K562 (cell line): ENCODE data around the gene DUSP10. TPM values are rescaled to one million over a fixed set of nuclear protein-coding genes. Genes with fewer than 3 reads are reported as not detected.

Experiments used
- ELF1 ChIP-seq: fragments of 200-800 bp; sonication (Bioruptor generic); IDR thresholded peaks from 2 replicates; pipeline ENCODE4 v1.6.1; 2016; ENCODE audit warnings: missing genetic modification characterization, missing compliant biosample characterization
- MTA1 ChIP-seq: fragments of 450-650 bp; IDR thresholded peaks from 2 replicates; pipeline ENCODE4 v1.6.1; 2017; ENCODE audit warnings: borderline replicate concordance
- MXI1 ChIP-seq: IDR thresholded peaks from 2 replicates; pipeline ENCODE4 v1.6.1; 2011; ENCODE audit warnings: low read depth, mild to moderate bottlenecking, improper control_type of control experiment, low read length
- PML ChIP-seq: IDR thresholded peaks from 2 replicates; pipeline ENCODE4 v1.6.1; 2012; ENCODE audit warnings: low read length, inconsistent platforms
- SLC30A9 ChIP-seq: fragments of 250-450 bp; sonication (Bioruptor Pico); IDR thresholded peaks from 2 replicates; pipeline ENCODE4 v1.8.0; 2022; ENCODE audit warnings: mild to moderate bottlenecking, moderate library complexity
- SRF ChIP-seq, 2 experiments: fragments of 250-450, 450-650 bp in 1 of 2; sonication (Bioruptor Pico) in 1 of 2; sonication (generic) in 1 of 2; formaldehyde crosslinking; IDR thresholded peaks; 2 replicates each; pipeline versions ENCODE4 v1.5.0 to v1.5.1; 2020 to 2022; ENCODE audit warnings: mild to moderate bottlenecking in 1 of 2, missing genetic modification reagents in 1 of 2
- TAL1 ChIP-seq: fragments of 450-650 bp; IDR thresholded peaks from 2 replicates; pipeline ENCODE4 v1.6.1; 2016; ENCODE audit warnings: mild to moderate bottlenecking
- TEAD4 ChIP-seq, 2 experiments: sonication (generic) in 1 of 2; formaldehyde crosslinking in 1 of 2; IDR thresholded peaks; 2 replicates each; pipeline versions ENCODE4 v1.6.1 to v1.8.0; 2012 to 2022; ENCODE audit warnings: borderline replicate concordance in 1 of 2, inconsistent platforms in 1 of 2, low read length in 1 of 2, mild to moderate bottlenecking in 1 of 2, missing genetic modification reagents in 1 of 2
- ZBTB17 ChIP-seq: fragments of 450-650 bp; formaldehyde crosslinking; IDR thresholded peaks from 2 replicates; pipeline ENCODE4 v1.4.0; 2020; ENCODE audit warnings: mild to moderate bottlenecking
- ZNF282 ChIP-seq: sonication (generic); formaldehyde crosslinking; IDR thresholded peaks from 2 replicates; pipeline ENCODE4 v1.8.1; 2023; ENCODE audit warnings: missing genetic modification reagents
- polyA plus RNA-seq, 8 experiments: library from polyadenylated mRNA; depleted of rRNA in 4 of 8; stranded (reverse) in 5 of 8; unstranded in 3 of 8; fragments of >200 nt; fragmentation: Nextera tagmentation in 2 of 8; fragmentation: Illumina TruSeq in 1 of 8; extraction: Ambion mirVana in 2 of 8; extraction: Trizol in 1 of 8; gene quantifications; 2 replicates each; pipeline versions ENCODE4 v1.2.1 to v1.2.3, GENCODE V29; 2011 to 2014; ENCODE audit warnings: inconsistent platforms in 1 of 8, missing spikeins in 1 of 8
- total RNA-seq, 7 experiments: library from RNA; depleted of rRNA in 6 of 7; stranded (reverse); fragments of >200 nt in 6 of 7; fragmentation: Illumina TruSeq in 2 of 7; extraction: Trizol in 2 of 7; gene quantifications; 2 replicates each; pipeline versions ENCODE4 v1.2.1 to v1.2.3, GENCODE V29; 2011 to 2021; ENCODE audit warnings: low replicate concordance in 1 of 7
- TF ChIP-seq, protein P1 (sequence below), 2 experiments: fragments of 450-650 bp in 1 of 2; IDR thresholded peaks; 2 replicates each; pipeline ENCODE4 v1.6.1; 2011 to 2017; ENCODE audit warnings: low read depth in 2 of 2, antibody characterized with exemption in 1 of 2, borderline replicate concordance in 1 of 2, low read length in 1 of 2, mild to moderate bottlenecking in 1 of 2, mixed read lengths in 1 of 2; ENCODE audit not compliant: control insufficient read depth in 1 of 2
- TF ChIP-seq, protein P2 (sequence below), 3 experiments: IDR thresholded peaks in 2 of 3; conservative IDR thresholded peaks in 1 of 3; 2 replicates each; pipeline ENCODE4 v1.5.1; 2011 to 2012; ENCODE audit warnings: low read length in 3 of 3, mild to moderate bottlenecking in 3 of 3, control low read depth in 2 of 3, improper control_type of control experiment in 1 of 3, inconsistent platforms in 1 of 3, low read depth in 1 of 3, mixed read lengths in 1 of 3, moderate library complexity in 1 of 3; ENCODE audit not compliant: insufficient read depth in 2 of 3
- TF ChIP-seq, protein P3 (sequence below): fragments of 450-650 bp; formaldehyde crosslinking; IDR thresholded peaks from 2 replicates; pipeline ENCODE4 v1.4.0; 2020; ENCODE audit warnings: mild to moderate bottlenecking, mixed read lengths
- TF ChIP-seq, protein P4 (sequence below): fragments of 450-650 bp; conservative IDR thresholded peaks from 2 replicates; pipeline ENCODE4 v1.6.1; 2016; ENCODE audit warnings: missing genetic modification characterization, low read depth, mild to moderate bottlenecking, missing compliant biosample characterization, moderate library complexity

The DUSP10 gene
- total and polyA plus RNA-seq, 9 of the 15 experiments (the other 6 are each of a cell fraction or from before 2014, with no cell fraction given) = 1.7 to 8.3 (median 6.1) TPM

DNA sequence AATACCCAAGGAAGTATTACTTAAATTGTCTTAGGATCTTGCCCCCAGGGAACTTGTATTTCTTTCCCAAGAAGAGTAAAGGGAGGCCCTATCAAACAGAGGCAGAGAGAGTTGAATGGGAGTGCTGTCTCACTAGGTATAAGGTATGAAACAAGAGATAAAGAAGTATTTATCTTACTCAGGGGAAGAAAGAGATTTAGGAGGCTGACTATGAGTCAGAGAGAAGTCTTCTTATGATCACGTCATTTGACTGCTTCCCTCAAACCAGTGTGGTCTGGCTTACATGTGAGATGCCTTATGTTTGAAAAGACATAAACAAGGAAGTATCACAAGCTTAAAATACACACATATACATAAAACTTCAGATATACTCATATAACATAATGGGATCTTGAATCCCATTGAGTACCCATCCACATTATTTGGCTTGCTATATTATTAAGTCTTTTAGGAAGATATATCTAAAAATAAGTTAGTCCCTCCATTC is 29.6 kb downstream of the DUSP10 start (continued):
- TF ChIP-seq, protein P1, sequence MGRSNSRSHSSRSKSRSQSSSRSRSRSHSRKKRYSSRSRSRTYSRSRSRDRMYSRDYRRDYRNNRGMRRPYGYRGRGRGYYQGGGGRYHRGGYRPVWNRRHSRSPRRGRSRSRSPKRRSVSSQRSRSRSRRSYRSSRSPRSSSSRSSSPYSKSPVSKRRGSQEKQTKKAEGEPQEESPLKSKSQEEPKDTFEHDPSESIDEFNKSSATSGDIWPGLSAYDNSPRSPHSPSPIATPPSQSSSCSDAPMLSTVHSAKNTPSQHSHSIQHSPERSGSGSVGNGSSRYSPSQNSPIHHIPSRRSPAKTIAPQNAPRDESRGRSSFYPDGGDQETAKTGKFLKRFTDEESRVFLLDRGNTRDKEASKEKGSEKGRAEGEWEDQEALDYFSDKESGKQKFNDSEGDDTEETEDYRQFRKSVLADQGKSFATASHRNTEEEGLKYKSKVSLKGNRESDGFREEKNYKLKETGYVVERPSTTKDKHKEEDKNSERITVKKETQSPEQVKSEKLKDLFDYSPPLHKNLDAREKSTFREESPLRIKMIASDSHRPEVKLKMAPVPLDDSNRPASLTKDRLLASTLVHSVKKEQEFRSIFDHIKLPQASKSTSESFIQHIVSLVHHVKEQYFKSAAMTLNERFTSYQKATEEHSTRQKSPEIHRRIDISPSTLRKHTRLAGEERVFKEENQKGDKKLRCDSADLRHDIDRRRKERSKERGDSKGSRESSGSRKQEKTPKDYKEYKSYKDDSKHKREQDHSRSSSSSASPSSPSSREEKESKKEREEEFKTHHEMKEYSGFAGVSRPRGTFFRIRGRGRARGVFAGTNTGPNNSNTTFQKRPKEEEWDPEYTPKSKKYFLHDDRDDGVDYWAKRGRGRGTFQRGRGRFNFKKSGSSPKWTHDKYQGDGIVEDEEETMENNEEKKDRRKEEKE (IDR thresholded peaks at IDR 0.05; ENCODE audit: borderline replicate concordance in 1 of 2, control insufficient read depth in 1 of 2, low read depth in 2 of 2, low read length in 1 of 2) = no peak
- TF ChIP-seq, protein P2, sequence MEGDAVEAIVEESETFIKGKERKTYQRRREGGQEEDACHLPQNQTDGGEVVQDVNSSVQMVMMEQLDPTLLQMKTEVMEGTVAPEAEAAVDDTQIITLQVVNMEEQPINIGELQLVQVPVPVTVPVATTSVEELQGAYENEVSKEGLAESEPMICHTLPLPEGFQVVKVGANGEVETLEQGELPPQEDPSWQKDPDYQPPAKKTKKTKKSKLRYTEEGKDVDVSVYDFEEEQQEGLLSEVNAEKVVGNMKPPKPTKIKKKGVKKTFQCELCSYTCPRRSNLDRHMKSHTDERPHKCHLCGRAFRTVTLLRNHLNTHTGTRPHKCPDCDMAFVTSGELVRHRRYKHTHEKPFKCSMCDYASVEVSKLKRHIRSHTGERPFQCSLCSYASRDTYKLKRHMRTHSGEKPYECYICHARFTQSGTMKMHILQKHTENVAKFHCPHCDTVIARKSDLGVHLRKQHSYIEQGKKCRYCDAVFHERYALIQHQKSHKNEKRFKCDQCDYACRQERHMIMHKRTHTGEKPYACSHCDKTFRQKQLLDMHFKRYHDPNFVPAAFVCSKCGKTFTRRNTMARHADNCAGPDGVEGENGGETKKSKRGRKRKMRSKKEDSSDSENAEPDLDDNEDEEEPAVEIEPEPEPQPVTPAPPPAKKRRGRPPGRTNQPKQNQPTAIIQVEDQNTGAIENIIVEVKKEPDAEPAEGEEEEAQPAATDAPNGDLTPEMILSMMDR (IDR thresholded peaks at IDR 0.05 in 2 of 3, conservative IDR thresholded peaks at IDR 0.05 in 1 of 3; ENCODE audit: insufficient read depth in 2 of 3, low read depth in 1 of 3, low read length in 3 of 3) = no peak
- TF ChIP-seq, protein P3, sequence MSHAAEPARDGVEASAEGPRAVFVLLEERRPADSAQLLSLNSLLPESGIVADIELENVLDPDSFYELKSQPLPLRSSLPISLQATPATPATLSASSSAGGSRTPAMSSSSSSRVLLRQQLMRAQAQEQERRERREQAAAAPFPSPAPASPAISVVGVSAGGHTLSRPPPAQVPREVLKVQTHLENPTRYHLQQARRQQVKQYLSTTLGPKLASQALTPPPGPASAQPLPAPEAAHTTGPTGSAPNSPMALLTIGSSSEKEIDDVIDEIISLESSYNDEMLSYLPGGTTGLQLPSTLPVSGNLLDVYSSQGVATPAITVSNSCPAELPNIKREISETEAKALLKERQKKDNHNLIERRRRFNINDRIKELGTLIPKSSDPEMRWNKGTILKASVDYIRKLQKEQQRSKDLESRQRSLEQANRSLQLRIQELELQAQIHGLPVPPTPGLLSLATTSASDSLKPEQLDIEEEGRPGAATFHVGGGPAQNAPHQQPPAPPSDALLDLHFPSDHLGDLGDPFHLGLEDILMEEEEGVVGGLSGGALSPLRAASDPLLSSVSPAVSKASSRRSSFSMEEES = 0 out of 2 replicates have a peak, but pooled peaks have one; percentile 2
- TF ChIP-seq ZBTB17 (CRISPR knock-in tag) (0 out of 2 replicates have a peak, but pooled peaks have one; percentile 69), ELF1 (tag) (peak; percentile 28; the same call in 1 of the 2 replicates), TEAD4 (IDR thresholded peaks at IDR 0.05; ENCODE audit: low read length) (peak; percentile 49; the same call in 1 of the 2 replicates), TEAD4 (CRISPR knock-in tag; IDR thresholded peaks at IDR 0.05; ENCODE audit: borderline replicate concordance) (no peak), MXI1 (no peak), SLC30A9 (CRISPR knock-in tag) (no peak), SRF (CRISPR knock-in tag; IDR thresholded peaks at IDR 0.05) (peak in 1 of 2 experiments; percentile 30; a peak in 1 of 4 replicates), TAL1 (peak; percentile 56; the same call in 1 of the 2 replicates), ZNF282 (CRISPR knock-in tag) (no peak), PML (no peak), MTA1 (peak; percentile 72; the same call in 1 of the 2 replicates)
- TF ChIP-seq, protein P4, sequence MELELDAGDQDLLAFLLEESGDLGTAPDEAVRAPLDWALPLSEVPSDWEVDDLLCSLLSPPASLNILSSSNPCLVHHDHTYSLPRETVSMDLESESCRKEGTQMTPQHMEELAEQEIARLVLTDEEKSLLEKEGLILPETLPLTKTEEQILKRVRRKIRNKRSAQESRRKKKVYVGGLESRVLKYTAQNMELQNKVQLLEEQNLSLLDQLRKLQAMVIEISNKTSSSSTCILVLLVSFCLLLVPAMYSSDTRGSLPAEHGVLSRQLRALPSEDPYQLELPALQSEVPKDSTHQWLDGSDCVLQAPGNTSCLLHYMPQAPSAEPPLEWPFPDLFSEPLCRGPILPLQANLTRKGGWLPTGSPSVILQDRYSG (tag) = no peak
